Smooth muscle cell (in vitro differentiated cells): ENCODE data around the gene COMMD1. TPM values are rescaled to one million over a fixed set of nuclear protein-coding genes. Genes with fewer than 3 reads are reported as not detected.

Experiments
- DNase-seq: peaks from one replicate; lab custom pipeline; 2025; ENCODE audit not compliant: unreplicated experiment; lab: John Stamatoyannopoulos, UW
- H2AFZ ChIP-seq: fragments of 200-600 bp; sonication (generic); 2 replicates; pipeline ENCODE4 v1.6.0; 2016; ENCODE audit warnings: antibody characterized with exemption, low read depth, mild to moderate bottlenecking
- H3F3A ChIP-seq: fragments of 200-600 bp; sonication (generic); 2 replicates; pipeline ENCODE4 v1.6.0; 2017; ENCODE audit warnings: antibody characterized with exemption, low read depth
- H3K27ac ChIP-seq: fragments of 200-600 bp; sonication (generic); 2 replicates; pipeline ENCODE4 v1.5.1; 2016; ENCODE audit warnings: low read depth, mild to moderate bottlenecking
- H3K27me3 ChIP-seq: fragments of 200-600 bp; sonication (generic); 2 replicates; pipeline ENCODE4 v1.6.1; 2016; ENCODE audit warnings: low read depth, mild to moderate bottlenecking
- H3K36me3 ChIP-seq: fragments of 200-600 bp; sonication (generic); 2 replicates; pipeline ENCODE4 v1.5.1; 2016; ENCODE audit warnings: low read depth
- H3K4me1 ChIP-seq: fragments of 200-600 bp; sonication (generic); 2 replicates; pipeline ENCODE4 v1.5.1; 2016; ENCODE audit warnings: low read depth
- H3K4me2 ChIP-seq: fragments of 200-600 bp; sonication (generic); 2 replicates; pipeline ENCODE4 v1.6.0; 2016; ENCODE audit warnings: mild to moderate bottlenecking
- H3K4me3 ChIP-seq: fragments of 200-600 bp; sonication (generic); 2 replicates; pipeline ENCODE4 v1.5.1; 2016; ENCODE audit warnings: mild to moderate bottlenecking
- H3K79me2 ChIP-seq: fragments of 200-600 bp; sonication (generic); 2 replicates; pipeline ENCODE4 v1.6.0; 2016; ENCODE audit warnings: low read depth, mild to moderate bottlenecking
- H3K9ac ChIP-seq: fragments of 200-600 bp; sonication (generic); 2 replicates; pipeline ENCODE4 v1.6.0; 2016; ENCODE audit warnings: low read depth
- H3K9me3 ChIP-seq: fragments of 200-600 bp; sonication (generic); replicated peaks from 2 replicates; pipeline ENCODE4 v1.5.1; 2016; ENCODE audit warnings: low read depth
- H4K20me1 ChIP-seq: fragments of 200-600 bp; sonication (generic); 2 replicates; pipeline ENCODE4 v1.6.0; 2016; ENCODE audit warnings: low read depth
- CTCF ChIP-seq: fragments of 200-600 bp; sonication (generic); IDR thresholded peaks from 2 replicates; pipeline ENCODE4 v1.5.1; 2017; ENCODE audit warnings: borderline replicate concordance, mild to moderate bottlenecking, antibody characterized with exemption; ENCODE audit not compliant: insufficient read depth, poor library complexity, severe bottlenecking
- WGBS: methylation state at CpG from one replicate; pipeline ENCODE4 v1.1.7; 2016; ENCODE audit warnings: low lambda C conversion rate; 5-methylcytosine and 5-hydroxymethylcytosine counted together
- polyA plus RNA-seq: library from polyadenylated mRNA; unstranded; fragments of >200 nt; fragmentation: Nextera tagmentation; extraction: Ambion mirVana; gene quantifications from 2 replicates; pipeline ENCODE4 v1.2.1, GENCODE V29; 2016
- total RNA-seq: library from RNA; depleted of rRNA; stranded (reverse); fragments of >200 nt; gene quantifications from 2 replicates; pipeline ENCODE4 v1.2.3, GENCODE V29; 2014

COMMD1 gene
- total and polyA plus RNA-seq, 2 experiments from 2014 or later, result 50.6 to 82.9 TPM

GRCh38 chr2:62007555-62007954 lies 102.1 kb downstream of the COMMD1 start:
- Histone ChIP-seq H3F3A (no peaks in the 10 kb centered on the region), H3K27ac (no peak overlapping the region), H3K4me1 (no peaks in the 10 kb centered on the region), H3K79me2 (no peaks in the 10 kb centered on the region), H3K4me3 (no peak overlapping the region), H3K36me3 (no peaks in the 10 kb centered on the region), H4K20me1 (no peaks in the 10 kb centered on the region), H3K27me3 (no peaks in the 10 kb centered on the region), H2AFZ (no peak overlapping the region), H3K4me2 (no peak overlapping the region), H3K9ac (no peak overlapping the region), H3K9me3 (no peaks in the 10 kb centered on the region)
- no peak for DNase-seq
- no peak for TF ChIP-seq CTCF
- 92% methylated on average over 3 of the region's 3 CpGs for WGBS

DNA sequence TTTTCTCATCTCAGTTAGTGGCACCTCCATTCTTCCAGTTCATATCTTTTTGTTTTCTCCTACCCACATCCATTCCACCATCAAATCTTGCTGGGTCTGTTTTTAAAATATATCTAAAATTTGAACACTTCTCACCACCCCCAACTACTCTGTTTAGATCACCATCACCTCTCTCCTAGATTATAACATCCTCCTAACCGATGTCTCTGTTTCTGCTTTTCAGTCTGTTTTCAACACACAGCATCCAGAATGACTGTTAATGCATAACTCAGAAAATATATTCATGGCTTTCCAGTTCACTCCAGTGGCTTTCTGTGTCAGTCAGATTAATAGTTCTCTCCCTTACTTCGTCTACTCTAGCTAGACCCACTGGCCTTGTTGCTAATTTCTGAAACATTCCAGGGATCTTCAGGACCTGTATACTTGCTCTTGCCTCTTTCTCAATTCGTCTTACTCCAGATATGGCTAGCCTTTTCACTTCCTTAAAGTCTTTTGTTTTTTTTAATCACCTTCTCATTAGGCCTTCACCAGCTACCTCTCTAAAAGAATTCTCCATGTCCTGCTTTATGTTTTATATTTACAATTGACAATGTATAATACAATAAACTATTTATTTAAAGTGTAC lies 105.3 kb downstream of the COMMD1 start:
- WGBS, result 90% methylated on average over 3 of the region's 3 CpGs
- Histone ChIP-seq H3K79me2 (no peaks in the 10 kb centered on the region), H3F3A (no peaks in the 10 kb centered on the region), H4K20me1 (no peaks in the 10 kb centered on the region), H3K27ac (no peak overlapping the region), H3K4me1 (no peaks in the 10 kb centered on the region), H3K4me2 (no peak overlapping the region), H3K36me3 (no peaks in the 10 kb centered on the region), H3K9me3 (no peaks in the 10 kb centered on the region), H3K9ac (no peak overlapping the region), H3K27me3 (no peaks in the 10 kb centered on the region), H2AFZ (no peak overlapping the region), H3K4me3 (no peak overlapping the region)
- TF ChIP-seq CTCF, result no peak
- DNase-seq, result no peak

GRCh38 chr2:62013641-62014040 lies 108.2 kb downstream of the COMMD1 start:
- DNase-seq, result no peak
- Histone ChIP-seq H3K4me3 (no peak overlapping the region), H3K27me3 (no peaks in the 10 kb centered on the region), H3K4me1 (no peaks in the 10 kb centered on the region), H2AFZ (no peak overlapping the region), H3K4me2 (no peak overlapping the region), H3K27ac (no peak overlapping the region), H3K36me3 (no peaks in the 10 kb centered on the region), H3K9ac (no peak overlapping the region), H4K20me1 (no peaks in the 10 kb centered on the region), H3K9me3 (no peaks in the 10 kb centered on the region), H3K79me2 (no peaks in the 10 kb centered on the region), H3F3A (no peaks in the 10 kb centered on the region)
- TF ChIP-seq CTCF, result no peak

- no peak for TF ChIP-seq CTCF
- no peaks in the 10 kb centered on the region for H3F3A ChIP-seq
- H3K9me3 ChIP-seq, result no peaks in the 10 kb centered on the region
- H3K79me2 ChIP-seq, result no peaks in the 10 kb centered on the region
- H3K36me3 ChIP-seq, result no peaks in the 10 kb centered on the region
- 73% methylated on average over 2 of the region's 2 CpGs for WGBS
- H2AFZ ChIP-seq, result no peak overlapping the region
- H3K4me3 ChIP-seq, result no peak overlapping the region
- no peaks in the 10 kb centered on the region for H4K20me1 ChIP-seq
- DNase-seq, result no peak
- no peaks in the 10 kb centered on the region for H3K27me3 ChIP-seq
- H3K9ac ChIP-seq, result no peak overlapping the region
- no peak overlapping the region for H3K4me2 ChIP-seq
- no peaks in the 10 kb centered on the region for H3K4me1 ChIP-seq
- H3K27ac ChIP-seq, result no peak overlapping the region
These were observed 108.6 kb downstream of the COMMD1 start for GRCh38 chr2:62014102-62014501.
